H1 (cell line): ENCODE results near the gene COL21A1. TPM values are rescaled to one million over a fixed set of nuclear protein-coding genes. Genes with fewer than 3 reads are reported as not detected.

Experiments used
- CTCF ChIA-PET: fragments of 300-600 bp; sonication (Branson Sonifier 250); formaldehyde crosslinking; loops from one replicate; lab custom pipeline; 2021; ENCODE audit not compliant: partially characterized antibody; lab: Charles Lee
- POLR2A ChIA-PET: fragments of 300-600 bp; sonication (Branson Sonifier 250); formaldehyde crosslinking; loops from one replicate; lab custom pipeline; 2021; ENCODE audit warnings: inconsistent platforms; ENCODE audit not compliant: partially characterized antibody; lab: Charles Lee
- DNase-seq, 2 experiments: peaks; one replicate each; pipeline versions ENCODE4 v3.0.0 to v3.0.0-alpha.2; 2010 to 2022; ENCODE audit warnings: low spot score in 2 of 2, low read depth in 1 of 2, mixed read lengths in 1 of 2
- FAIRE-seq: peaks from 2 replicates; lab custom pipeline; 2011; peaks lifted over from hg19 to GRCh38; lab: Jason Lieb, UNC
- H2AFZ ChIP-seq: 2 replicates; pipeline ENCODE4 v1.8.1; 2012; ENCODE audit warnings: low read length, inconsistent platforms
- H2AK5ac ChIP-seq: 2 replicates; pipeline ENCODE4 v1.6.1; 2013; ENCODE audit warnings: low read depth, low read length
- H2BK120ac ChIP-seq: replicated peaks from 2 replicates; pipeline ENCODE3; 2013; ENCODE audit warnings: low read depth, low read length, inconsistent platforms
- H2BK12ac ChIP-seq: 2 replicates; pipeline ENCODE4 v1.6.1; 2013; ENCODE audit warnings: low read depth, low read length
- H2BK15ac ChIP-seq: 2 replicates; pipeline ENCODE4 v1.6.1; 2013; ENCODE audit warnings: low read length
- H2BK20ac ChIP-seq: 2 replicates; pipeline ENCODE4 v1.6.1; 2013; ENCODE audit warnings: low read length
- H2BK5ac ChIP-seq: 2 replicates; pipeline ENCODE4 v1.6.1; 2013; ENCODE audit warnings: low read depth, low read length
- H3K14ac ChIP-seq: 2 replicates; pipeline ENCODE4 v1.6.1; 2013; ENCODE audit warnings: inconsistent platforms; ENCODE audit not compliant: insufficient read length
- H3K18ac ChIP-seq: 2 replicates; pipeline ENCODE4 v1.6.1; 2013; ENCODE audit warnings: low read length; ENCODE audit errors: extremely low read depth
- H3K23ac ChIP-seq: 2 replicates; pipeline ENCODE4 v1.6.1; 2013; ENCODE audit warnings: inconsistent platforms; ENCODE audit not compliant: insufficient read length
- H3K23me2 ChIP-seq: 2 replicates; pipeline ENCODE4 v1.6.1; 2013; ENCODE audit warnings: low read depth, low read length
- H3K27ac ChIP-seq: 2 replicates; pipeline ENCODE4 v1.6.1; 2011; ENCODE audit warnings: low read depth, low read length, inconsistent platforms
- H3K27me3 ChIP-seq, 4 experiments: replicated peaks in 1 of 4; 1 replicate in 1 of 4; 2 replicates in 3 of 4; pipeline versions ENCODE4 v1.6.1 to v1.8.1; 2011 to 2013; ENCODE audit warnings: low read length in 3 of 4, mild to moderate bottlenecking in 3 of 4, inconsistent platforms in 2 of 4, mixed read lengths in 2 of 4, moderate library complexity in 1 of 4; ENCODE audit not compliant: control insufficient read depth in 3 of 4, insufficient read depth in 3 of 4; ENCODE audit errors: extremely low read depth in 1 of 4
- H3K36me3 ChIP-seq, 4 experiments: 2 replicates each; pipeline versions ENCODE4 v1.6.1 to v1.8.1; 2011 to 2013; ENCODE audit warnings: mild to moderate bottlenecking in 4 of 4, low read length in 3 of 4, moderate library complexity in 2 of 4, control low read depth in 1 of 4, inconsistent platforms in 1 of 4; ENCODE audit not compliant: insufficient read depth in 4 of 4, control insufficient read depth in 2 of 4
- H3K4ac ChIP-seq: replicated peaks from 2 replicates; pipeline ENCODE3; 2013; ENCODE audit warnings: low read length, low read depth, mixed read lengths, inconsistent platforms; ENCODE audit not compliant: insufficient read length
- H3K4me1 ChIP-seq, 4 experiments: replicated peaks in 1 of 4; 1 replicate in 1 of 4; 2 replicates in 3 of 4; pipeline versions ENCODE4 v1.6.1 to v1.8.1; 2011 to 2013; ENCODE audit warnings: low read length in 3 of 4, inconsistent platforms in 2 of 4, mixed read lengths in 1 of 4; ENCODE audit not compliant: insufficient read depth in 4 of 4, control insufficient read depth in 3 of 4
- H3K4me2 ChIP-seq, 2 experiments: 2 replicates each; pipeline versions ENCODE4 v1.6.1 to v1.8.1; 2011 to 2013; ENCODE audit warnings: low read depth in 2 of 2, low read length in 2 of 2, control low read depth in 1 of 2, inconsistent platforms in 1 of 2, mild to moderate bottlenecking in 1 of 2; ENCODE audit not compliant: insufficient read depth in 1 of 2
- H3K4me3 ChIP-seq, 4 experiments: fragments of 200-600, 300-600 bp in 1 of 4; sonication (generic), shearing (Covaris generic), sonication (Bioruptor Twin) in 1 of 4; 2 replicates each; pipeline versions ENCODE4 v1.5.1 to v1.8.1; 2011 to 2016; ENCODE audit warnings: low read length in 4 of 4, low read depth in 3 of 4, control low read depth in 2 of 4, inconsistent platforms in 2 of 4, mild to moderate bottlenecking in 2 of 4, mixed read lengths in 1 of 4, moderate library complexity in 1 of 4; ENCODE audit not compliant: insufficient read depth in 2 of 4; ENCODE audit errors: extremely low read depth in 1 of 4
- H3K56ac ChIP-seq: replicated peaks from 2 replicates; pipeline ENCODE3; 2013; ENCODE audit warnings: low read depth, mild to moderate bottlenecking, mixed read lengths, low read length, inconsistent platforms; ENCODE audit not compliant: insufficient read length
- H3K79me1 ChIP-seq: 2 replicates; pipeline ENCODE4 v1.6.1; 2013; ENCODE audit warnings: low read depth, low read length, control low read depth
- H3K79me2 ChIP-seq, 2 experiments: 2 replicates each; pipeline versions ENCODE4 v1.6.1 to v1.8.1; 2012 to 2013; ENCODE audit warnings: low read length in 2 of 2, mild to moderate bottlenecking in 2 of 2, inconsistent platforms in 1 of 2; ENCODE audit not compliant: insufficient read depth in 2 of 2, control insufficient read depth in 1 of 2
- H3K9ac ChIP-seq, 4 experiments: replicated peaks in 1 of 4; 1 replicate in 1 of 4; 2 replicates in 3 of 4; pipeline versions ENCODE4 v1.6.1 to v1.8.1; 2011 to 2013; ENCODE audit warnings: low read depth in 3 of 4, low read length in 3 of 4, control low read depth in 2 of 4, mild to moderate bottlenecking in 2 of 4, moderate library complexity in 2 of 4, inconsistent platforms in 1 of 4; ENCODE audit errors: extremely low read depth in 1 of 4
- H3K9me3 ChIP-seq, 2 experiments: 2 replicates each; pipeline versions ENCODE4 v1.6.1 to v1.8.1; 2012 to 2013; ENCODE audit warnings: mild to moderate bottlenecking in 2 of 2, moderate library complexity in 2 of 2, control low read depth in 1 of 2, inconsistent platforms in 1 of 2, low read depth in 1 of 2, low read length in 1 of 2, mixed read lengths in 1 of 2; ENCODE audit not compliant: insufficient read depth in 2 of 2
- H4K20me1 ChIP-seq, 2 experiments: replicated peaks in 1 of 2; 2 replicates each; pipeline versions ENCODE3 to v1.8.1; 2011 to 2013; ENCODE audit warnings: inconsistent platforms in 2 of 2, low read length in 2 of 2, mild to moderate bottlenecking in 1 of 2; ENCODE audit not compliant: insufficient read depth in 2 of 2, control insufficient read depth in 1 of 2
- H4K5ac ChIP-seq: 2 replicates; pipeline ENCODE4 v1.6.1; 2013; ENCODE audit warnings: low read length, low read depth, mixed read lengths, inconsistent platforms; ENCODE audit not compliant: insufficient read length
- H4K8ac ChIP-seq: 2 replicates; pipeline ENCODE4 v1.8.0; 2013; ENCODE audit warnings: mild to moderate bottlenecking, moderate library complexity, low read length, inconsistent platforms; ENCODE audit not compliant: insufficient read depth; ENCODE audit errors: extremely low read depth
- H4K91ac ChIP-seq: replicated peaks from 2 replicates; pipeline ENCODE3; 2013; ENCODE audit warnings: low read length, mixed read lengths, inconsistent platforms; ENCODE audit not compliant: insufficient read length
- CBX5 ChIP-seq: fragments of 300-800, 300-1000 bp; sonication (generic); IDR thresholded peaks from 2 replicates; pipeline ENCODE4 v1.7.1; 2016; ENCODE audit warnings: antibody characterized with exemption, low read length, low read depth
- CEBPB ChIP-seq: IDR thresholded peaks from 2 replicates; pipeline ENCODE4 v1.6.1; 2012; ENCODE audit warnings: low read depth, low read length
- EP300 ChIP-seq, 2 experiments: IDR thresholded peaks; 1 replicate in 1 of 2; 2 replicates in 1 of 2; pipeline ENCODE4 v1.6.1; 2011 to 2012; ENCODE audit warnings: low read depth in 2 of 2, low read length in 2 of 2, mild to moderate bottlenecking in 2 of 2, borderline replicate concordance in 1 of 2, inconsistent platforms in 1 of 2, moderate library complexity in 1 of 2
- GABPA ChIP-seq: IDR thresholded peaks from 2 replicates; pipeline ENCODE4 v1.6.1; 2011; ENCODE audit warnings: mild to moderate bottlenecking, low read length, moderate library complexity, borderline replicate concordance; ENCODE audit not compliant: insufficient read depth
- POLR2A ChIP-seq, 2 experiments: IDR thresholded peaks; 1 replicate in 1 of 2; 2 replicates in 1 of 2; pipeline ENCODE4 v1.6.1; 2011; ENCODE audit warnings: low read depth in 2 of 2, low read length in 2 of 2, mild to moderate bottlenecking in 2 of 2; ENCODE audit errors: control extremely low read depth in 1 of 2
- SAP30 ChIP-seq: fragments of 300-600 bp; sonication (generic); IDR thresholded peaks from 2 replicates; pipeline ENCODE4 v1.7.1; 2012; ENCODE audit warnings: low read length, moderate library complexity, mild to moderate bottlenecking, inconsistent platforms; ENCODE audit not compliant: insufficient read depth, insufficient replicate concordance
- TAF1 ChIP-seq: IDR thresholded peaks from 2 replicates; pipeline ENCODE4 v1.6.1; 2011; ENCODE audit warnings: mild to moderate bottlenecking, low read depth, low read length
- polyA plus RNA-seq, 7 experiments: library from polyadenylated mRNA; depleted of rRNA in 3 of 7; stranded (reverse) in 5 of 7; unstranded in 2 of 7; fragments of >200 nt in 5 of 7; fragments of 200-250 nt in 2 of 7; gene quantifications; 1 replicate in 5 of 7; 2 replicates in 1 of 7; 4 replicates in 1 of 7; pipeline versions ENCODE4 v1.2.1 to v1.2.3, GENCODE V29; 2011 to 2013; ENCODE audit warnings: missing spikeins in 2 of 7, mixed read lengths in 2 of 7
- total RNA-seq: library from RNA; stranded (reverse); fragmentation: NEBNext Ultra II Directional; extraction: Animal tissue kit (Norgen Biotek cat#: 25700); gene quantifications from 2 replicates; pipeline ENCODE4 v1.2.1, GENCODE V29; 2021
- TF ChIP-seq, protein P1 (sequence below): IDR thresholded peaks from 2 replicates; pipeline ENCODE4 v1.6.1; 2012; ENCODE audit warnings: low read length, inconsistent platforms
- TF ChIP-seq, protein P2 (sequence below), 3 experiments: IDR thresholded peaks; 1 replicate in 2 of 3; 2 replicates in 1 of 3; pipeline versions ENCODE4 v1.5.1 to v1.6.1; 2011; ENCODE audit warnings: low read length in 3 of 3, mild to moderate bottlenecking in 3 of 3, inconsistent platforms in 2 of 3, low read depth in 1 of 3, moderate library complexity in 1 of 3; ENCODE audit not compliant: insufficient read depth in 1 of 3; ENCODE audit errors: control extremely low read depth in 1 of 3
- TF ChIP-seq, protein P3 (sequence below): IDR thresholded peaks from 2 replicates; pipeline ENCODE4 v1.6.1; 2011; ENCODE audit warnings: low read length, improper control_type of control experiment

Gene COL21A1
- total and polyA plus RNA-seq, 2 of the 8 experiments (the other 6 are each of a cell fraction or from before 2014, with no cell fraction given): 1.6 to 3.4 TPM

DNA sequence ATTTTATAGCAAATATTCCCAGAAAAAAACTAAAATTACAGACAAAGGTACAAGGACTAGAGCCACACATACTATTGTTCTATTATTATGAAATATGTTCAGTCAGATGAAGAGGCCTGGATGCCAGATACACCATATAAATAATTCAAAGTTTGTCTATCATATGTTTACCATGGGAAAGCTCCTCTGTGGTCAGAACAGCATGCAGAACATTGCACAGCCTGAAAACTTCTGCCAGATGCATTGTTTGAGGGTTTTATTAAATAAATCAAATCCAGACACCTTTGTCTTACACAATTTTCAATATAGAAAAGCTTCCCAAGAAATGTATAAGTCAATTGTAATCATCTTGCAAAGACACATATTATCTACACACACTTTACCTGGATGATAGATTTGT, 35.0 kb upstream of the COL21A1 start:
- Histone ChIP-seq H3K9me3 (no peaks in the 10 kb centered on the region; a peak in 1 of 4 replicates), H2BK12ac (no peak overlapping the region), H3K18ac (no peak overlapping the region), H4K5ac (no peak overlapping the region), H2AFZ (no peak overlapping the region), H2BK120ac (no peak overlapping the region), H2BK5ac (no peak overlapping the region), H3K79me2 (no peaks in the 10 kb centered on the region), H3K56ac (no peak overlapping the region), H3K23ac (no peak overlapping the region), H2BK15ac (no peak overlapping the region), H3K4me3 (no peak overlapping the region), H3K4ac (no peak overlapping the region), H3K27me3 (no peaks in the 10 kb centered on the region), H3K4me2 (no peak overlapping the region), H4K91ac (no peak overlapping the region), H3K23me2 (no peaks in the 10 kb centered on the region), H3K9ac (no peak overlapping the region), H3K79me1 (no peaks in the 10 kb centered on the region), H3K4me1 (no peaks in the 10 kb centered on the region; a peak in 2 of 7 replicates), H4K20me1 (no peaks in the 10 kb centered on the region), H2BK20ac (no peak overlapping the region), H3K36me3 (no peaks in the 10 kb centered on the region), H4K8ac (no peak overlapping the region), H2AK5ac (no peak overlapping the region), H3K14ac (no peak overlapping the region), H3K27ac (no peak overlapping the region)
- ChIA-PET CTCF (no interaction called here), POLR2A (no interaction called here)
- FAIRE-seq: no peak
- DNase-seq: no peak
- TF ChIP-seq EP300 (IDR thresholded peaks at IDR 0.05; ENCODE audit: borderline replicate concordance in 1 of 2, low read depth in 2 of 2, low read length in 2 of 2) (no peak), SAP30 (no peak), GABPA (no peak), TAF1 (no peak), CEBPB (no peak), POLR2A (IDR thresholded peaks at IDR 0.05; ENCODE audit: control extremely low read depth in 1 of 2, low read depth in 2 of 2, low read length in 2 of 2) (no peak), CBX5 (no peak)
- TF ChIP-seq, protein P1, sequence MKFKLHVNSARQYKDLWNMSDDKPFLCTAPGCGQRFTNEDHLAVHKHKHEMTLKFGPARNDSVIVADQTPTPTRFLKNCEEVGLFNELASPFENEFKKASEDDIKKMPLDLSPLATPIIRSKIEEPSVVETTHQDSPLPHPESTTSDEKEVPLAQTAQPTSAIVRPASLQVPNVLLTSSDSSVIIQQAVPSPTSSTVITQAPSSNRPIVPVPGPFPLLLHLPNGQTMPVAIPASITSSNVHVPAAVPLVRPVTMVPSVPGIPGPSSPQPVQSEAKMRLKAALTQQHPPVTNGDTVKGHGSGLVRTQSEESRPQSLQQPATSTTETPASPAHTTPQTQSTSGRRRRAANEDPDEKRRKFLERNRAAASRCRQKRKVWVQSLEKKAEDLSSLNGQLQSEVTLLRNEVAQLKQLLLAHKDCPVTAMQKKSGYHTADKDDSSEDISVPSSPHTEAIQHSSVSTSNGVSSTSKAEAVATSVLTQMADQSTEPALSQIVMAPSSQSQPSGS: no peak
- TF ChIP-seq, protein P2, sequence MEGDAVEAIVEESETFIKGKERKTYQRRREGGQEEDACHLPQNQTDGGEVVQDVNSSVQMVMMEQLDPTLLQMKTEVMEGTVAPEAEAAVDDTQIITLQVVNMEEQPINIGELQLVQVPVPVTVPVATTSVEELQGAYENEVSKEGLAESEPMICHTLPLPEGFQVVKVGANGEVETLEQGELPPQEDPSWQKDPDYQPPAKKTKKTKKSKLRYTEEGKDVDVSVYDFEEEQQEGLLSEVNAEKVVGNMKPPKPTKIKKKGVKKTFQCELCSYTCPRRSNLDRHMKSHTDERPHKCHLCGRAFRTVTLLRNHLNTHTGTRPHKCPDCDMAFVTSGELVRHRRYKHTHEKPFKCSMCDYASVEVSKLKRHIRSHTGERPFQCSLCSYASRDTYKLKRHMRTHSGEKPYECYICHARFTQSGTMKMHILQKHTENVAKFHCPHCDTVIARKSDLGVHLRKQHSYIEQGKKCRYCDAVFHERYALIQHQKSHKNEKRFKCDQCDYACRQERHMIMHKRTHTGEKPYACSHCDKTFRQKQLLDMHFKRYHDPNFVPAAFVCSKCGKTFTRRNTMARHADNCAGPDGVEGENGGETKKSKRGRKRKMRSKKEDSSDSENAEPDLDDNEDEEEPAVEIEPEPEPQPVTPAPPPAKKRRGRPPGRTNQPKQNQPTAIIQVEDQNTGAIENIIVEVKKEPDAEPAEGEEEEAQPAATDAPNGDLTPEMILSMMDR (IDR thresholded peaks at IDR 0.05; ENCODE audit: control extremely low read depth in 1 of 3, insufficient read depth in 1 of 3, low read depth in 1 of 3, low read length in 3 of 3): no peak
- TF ChIP-seq, protein P3, sequence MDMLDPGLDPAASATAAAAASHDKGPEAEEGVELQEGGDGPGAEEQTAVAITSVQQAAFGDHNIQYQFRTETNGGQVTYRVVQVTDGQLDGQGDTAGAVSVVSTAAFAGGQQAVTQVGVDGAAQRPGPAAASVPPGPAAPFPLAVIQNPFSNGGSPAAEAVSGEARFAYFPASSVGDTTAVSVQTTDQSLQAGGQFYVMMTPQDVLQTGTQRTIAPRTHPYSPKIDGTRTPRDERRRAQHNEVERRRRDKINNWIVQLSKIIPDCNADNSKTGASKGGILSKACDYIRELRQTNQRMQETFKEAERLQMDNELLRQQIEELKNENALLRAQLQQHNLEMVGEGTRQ: no peak
